Sigmoid colon (tissue), 4 donors: ENCODE data around the gene PLVAP.

Source experiments
- EP300 ChIP-seq, 4 donors: sonication (generic); formaldehyde crosslinking; IDR thresholded peaks; one replicate each; pipeline ENCODE4 v1.6.1; 2017; ENCODE audit warnings: antibody characterized with exemption in 4 of 4
- POLR2A ChIP-seq, 2 donors: fragments of 450-650 bp; IDR thresholded peaks; one replicate each; pipeline ENCODE4 v1.6.1; 2016; ENCODE audit warnings: antibody characterized with exemption in 2 of 2, mild to moderate bottlenecking in 2 of 2, moderate library complexity in 2 of 2
- POLR2AphosphoS5 ChIP-seq, 4 donors: sonication (generic); formaldehyde crosslinking; IDR thresholded peaks; one replicate each; pipeline ENCODE4 v1.6.1; 2017; ENCODE audit warnings: antibody characterized with exemption in 4 of 4
- TF ChIP-seq, protein P1 (sequence below), 4 experiments: fragments of 450-650 bp in 3 of 4; fragments of 200-600 bp in 1 of 4; IDR thresholded peaks; one replicate each; pipeline ENCODE4 v1.5.1; 2016 to 2019; ENCODE audit warnings: antibody characterized with exemption in 4 of 4, mild to moderate bottlenecking in 3 of 4, moderate library complexity in 2 of 4

DNA sequence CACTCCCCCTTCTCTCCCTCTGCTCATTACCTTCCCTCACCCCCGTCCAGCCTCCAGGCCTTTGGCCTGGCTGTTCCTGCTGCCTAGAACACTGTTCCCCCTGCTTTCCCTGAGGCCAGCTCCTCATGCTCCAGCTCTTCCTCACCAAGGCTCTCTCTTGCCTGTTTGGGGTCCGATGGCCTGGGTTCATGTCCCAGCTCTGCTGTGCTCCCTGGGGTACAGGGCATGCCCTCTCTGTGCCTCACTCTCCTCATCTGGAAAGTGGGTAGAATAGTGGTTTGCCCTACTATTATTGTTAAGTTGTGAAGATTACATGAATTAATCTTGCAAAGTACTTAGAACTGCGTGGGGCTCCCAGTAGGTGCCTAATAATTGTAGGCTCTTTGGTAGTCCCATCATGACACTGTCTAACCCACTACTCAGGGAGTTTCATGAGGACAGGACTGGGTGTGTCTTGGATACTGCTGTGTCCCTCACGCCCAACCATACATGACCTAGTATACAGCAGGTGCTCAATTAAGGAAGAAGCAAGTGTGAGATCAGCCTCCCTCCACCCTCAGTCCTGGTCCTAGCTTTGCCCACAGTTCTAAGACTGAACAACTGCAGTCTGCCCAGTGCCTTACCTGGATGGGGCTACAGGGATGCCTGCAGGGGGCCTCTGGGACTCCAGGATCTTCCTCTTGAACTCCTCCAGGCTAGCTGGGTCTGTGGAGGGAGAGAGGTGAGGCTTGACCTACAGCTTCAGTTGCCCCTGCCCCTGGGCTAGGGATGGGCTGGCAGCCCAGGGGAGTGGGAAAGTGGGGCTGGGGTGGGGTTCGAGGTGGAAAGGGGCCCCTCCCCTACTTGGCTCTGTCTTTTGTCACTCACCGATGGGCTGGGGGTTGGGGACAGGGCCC is 17.0 kb downstream of the PLVAP start:
- TF ChIP-seq, protein P1, sequence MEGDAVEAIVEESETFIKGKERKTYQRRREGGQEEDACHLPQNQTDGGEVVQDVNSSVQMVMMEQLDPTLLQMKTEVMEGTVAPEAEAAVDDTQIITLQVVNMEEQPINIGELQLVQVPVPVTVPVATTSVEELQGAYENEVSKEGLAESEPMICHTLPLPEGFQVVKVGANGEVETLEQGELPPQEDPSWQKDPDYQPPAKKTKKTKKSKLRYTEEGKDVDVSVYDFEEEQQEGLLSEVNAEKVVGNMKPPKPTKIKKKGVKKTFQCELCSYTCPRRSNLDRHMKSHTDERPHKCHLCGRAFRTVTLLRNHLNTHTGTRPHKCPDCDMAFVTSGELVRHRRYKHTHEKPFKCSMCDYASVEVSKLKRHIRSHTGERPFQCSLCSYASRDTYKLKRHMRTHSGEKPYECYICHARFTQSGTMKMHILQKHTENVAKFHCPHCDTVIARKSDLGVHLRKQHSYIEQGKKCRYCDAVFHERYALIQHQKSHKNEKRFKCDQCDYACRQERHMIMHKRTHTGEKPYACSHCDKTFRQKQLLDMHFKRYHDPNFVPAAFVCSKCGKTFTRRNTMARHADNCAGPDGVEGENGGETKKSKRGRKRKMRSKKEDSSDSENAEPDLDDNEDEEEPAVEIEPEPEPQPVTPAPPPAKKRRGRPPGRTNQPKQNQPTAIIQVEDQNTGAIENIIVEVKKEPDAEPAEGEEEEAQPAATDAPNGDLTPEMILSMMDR (IDR thresholded peaks at IDR 0.05): no peak
- TF ChIP-seq POLR2A (IDR thresholded peaks at IDR 0.05) (no peak), EP300 (IDR thresholded peaks at IDR 0.05) (no peak), POLR2AphosphoS5 (IDR thresholded peaks at IDR 0.05) (no peak)
